ENCODE data around the gene NKX6-2. TPM values are rescaled to one million over a fixed set of nuclear protein-coding genes. Genes with fewer than 3 reads are reported as not detected.

Gene NKX6-2
- total RNA-seq, result not detected

GRCh38 chr10:132785723-132786475 is at the start of gene NKX6-2:
Gene NKX6-2, minus strand, starts transcription at chr10:132786147. Its CDS starts 199 bp downstream, at chr10:132785948.
- H3K27ac ChIP-seq, result no peak within 1 kb of the TSS
- ATAC-seq, result no peak
- peaks cover 0 to 48% (median 25%) of the 10 kb centered on the region in 3 donors for H3K4me1 ChIP-seq
- H3K9me3 ChIP-seq, result peaks cover 0 to 13% (median 0%) of the 10 kb centered on the region in 3 donors
- peaks cover 80% of the 10 kb centered on the region for H3K27me3 ChIP-seq
- WGBS, 2 donors (ENCODE audit: low coverage in 1 of 2), result no CpG with 5 or more reads among the region's 119 CpGs
- H3K36me3 ChIP-seq, result peaks cover 0 to 36% of the 10 kb centered on the region in 2 donors
- no peak for TF ChIP-seq POLR2AphosphoS5 (IDR thresholded peaks at IDR 0.05)
- TF ChIP-seq POLR2A (IDR thresholded peaks at IDR 0.05), result no peak
- no peak for TF ChIP-seq EP300 (IDR thresholded peaks at IDR 0.05)
- no peak for TF ChIP-seq CTCF (IDR thresholded peaks at IDR 0.05)
- peak within 1 kb of the TSS in 1 of 2 donors; percentile 38 for H3K4me3 ChIP-seq

- TF ChIP-seq EP300 (IDR thresholded peaks at IDR 0.05), result no peak
- TF ChIP-seq POLR2A (IDR thresholded peaks at IDR 0.05), result no peak
- TF ChIP-seq CTCF (IDR thresholded peaks at IDR 0.05), result no peak
- TF ChIP-seq POLR2AphosphoS5 (IDR thresholded peaks at IDR 0.05), result no peak
- Histone ChIP-seq H3K36me3 (no peaks in the 10 kb centered on the region), H3K4me1 (peaks cover 0 to 10% (median 0%) of the 10 kb centered on the region in 3 donors), H3K4me3 (no peak overlapping the region), H3K9me3 (no peaks in the 10 kb centered on the region), H3K27me3 (peaks cover 80% of the 10 kb centered on the region), H3K27ac (no peak overlapping the region)
- 68% methylated on average over 2 of the region's 25 CpGs; no CpG with 5 or more reads in 1 of the 2 donors for WGBS, 2 donors (ENCODE audit: low coverage in 1 of 2)
- ATAC-seq, result no peak
These were observed 49.2 kb upstream of the NKX6-2 start for GRCh38 chr10:132834891-132835847.

DNA sequence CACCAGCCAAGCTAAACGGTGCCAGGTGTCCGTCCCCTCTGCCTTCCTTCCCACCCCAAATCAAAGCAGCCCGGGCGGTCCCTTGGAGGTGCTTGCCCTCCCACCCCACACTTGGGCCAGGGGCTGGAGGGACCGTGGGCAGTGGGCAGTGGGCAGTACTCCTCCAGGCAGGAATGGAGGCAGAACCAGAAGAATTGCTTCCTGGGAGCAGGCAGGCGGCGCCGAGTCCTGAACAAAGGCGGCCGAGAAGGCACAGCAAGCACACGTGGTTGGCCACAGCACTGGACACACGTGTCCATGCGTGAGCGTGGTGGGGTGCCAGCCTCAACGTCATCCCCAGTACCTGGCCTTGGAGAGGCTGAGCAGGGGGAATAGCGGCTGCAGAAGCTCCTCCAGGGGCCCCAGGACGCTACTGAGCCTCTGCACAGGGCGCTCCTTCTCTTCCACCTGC is 48.4 kb upstream of the NKX6-2 start:
- no peak for TF ChIP-seq POLR2A (IDR thresholded peaks at IDR 0.05)
- TF ChIP-seq POLR2AphosphoS5 (IDR thresholded peaks at IDR 0.05), result no peak
- no peak for TF ChIP-seq EP300 (IDR thresholded peaks at IDR 0.05)
- TF ChIP-seq CTCF (IDR thresholded peaks at IDR 0.05), result no peak

GRCh38 chr10:132833421-132834111 is 47.6 kb upstream of the NKX6-2 start:
- peaks cover 76% of the 10 kb centered on the region for H3K27me3 ChIP-seq
- peaks cover 0 to 10% (median 0%) of the 10 kb centered on the region in 3 donors for H3K4me1 ChIP-seq
- ATAC-seq, result no peak
- H3K27ac ChIP-seq, result no peak overlapping the region
- H3K4me3 ChIP-seq, result no peak overlapping the region
- H3K36me3 ChIP-seq, result no peaks in the 10 kb centered on the region
- 68 to 71% methylated on average over 7 to 11 of the region's 29 CpGs for WGBS, 2 donors (ENCODE audit: low coverage in 1 of 2)
- H3K9me3 ChIP-seq, result no peaks in the 10 kb centered on the region
- TF ChIP-seq CTCF (IDR thresholded peaks at IDR 0.05) (no peak), POLR2AphosphoS5 (IDR thresholded peaks at IDR 0.05) (no peak), EP300 (IDR thresholded peaks at IDR 0.05) (no peak), POLR2A (IDR thresholded peaks at IDR 0.05) (no peak)

More for the DNA sequence above, 48.4 kb upstream of the NKX6-2 start:
- Histone ChIP-seq H3K36me3 (no peaks in the 10 kb centered on the region), H3K9me3 (no peaks in the 10 kb centered on the region), H3K4me1 (peaks cover 0 to 10% (median 0%) of the 10 kb centered on the region in 3 donors), H3K4me3 (no peak overlapping the region), H3K27me3 (peaks cover 79% of the 10 kb centered on the region), H3K27ac (no peak overlapping the region)
- ATAC-seq, result no peak
- WGBS, 2 donors (ENCODE audit: low coverage in 1 of 2), result 100% methylated on average over 2 of the region's 18 CpGs; no CpG with 5 or more reads in 1 of the 2 donors

All from gastroesophageal sphincter (tissue), 4 donors.